NCI-H2171 treated with DMSO at 0.1 percent for 48 hours (cell line): Measurements from ENCODE around the gene NUAK1.
"Not testable (repeated sequence)": the region's sequence is repeated elsewhere in the genome, so short reads cannot be mapped to it uniquely, and the experiment has no call there.

Experiments
- DNase-seq: peaks from one replicate; lab custom pipeline; 2025; lab: John Stamatoyannopoulos, UW

The NUAK1 gene

DNA sequence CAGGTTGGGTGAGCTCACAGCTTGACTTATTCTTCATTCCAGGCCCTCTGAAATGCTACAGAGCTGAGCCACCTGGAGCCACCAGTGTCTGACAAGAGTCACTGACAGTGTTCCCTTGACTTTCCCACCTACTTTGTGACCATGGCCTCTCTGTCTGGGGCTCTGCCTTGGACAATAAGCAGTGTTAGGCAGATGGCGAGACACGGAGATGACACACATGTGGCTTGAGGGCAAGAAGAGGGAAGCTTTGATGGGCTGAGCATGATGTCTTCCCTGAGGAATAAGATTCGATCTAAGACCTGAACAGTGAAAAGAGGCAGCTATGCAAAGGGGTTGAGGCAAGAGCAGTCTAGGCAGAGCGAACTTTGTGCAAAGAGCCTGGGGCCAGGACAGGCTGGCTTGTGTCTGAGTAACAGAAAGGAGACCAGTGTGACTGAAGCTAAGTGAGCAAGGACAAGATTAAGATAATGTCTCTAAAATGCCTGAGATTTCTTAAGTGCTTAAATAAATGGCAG lies 105.5 kb downstream of the NUAK1 start:
- DNase-seq = no peak

DNA sequence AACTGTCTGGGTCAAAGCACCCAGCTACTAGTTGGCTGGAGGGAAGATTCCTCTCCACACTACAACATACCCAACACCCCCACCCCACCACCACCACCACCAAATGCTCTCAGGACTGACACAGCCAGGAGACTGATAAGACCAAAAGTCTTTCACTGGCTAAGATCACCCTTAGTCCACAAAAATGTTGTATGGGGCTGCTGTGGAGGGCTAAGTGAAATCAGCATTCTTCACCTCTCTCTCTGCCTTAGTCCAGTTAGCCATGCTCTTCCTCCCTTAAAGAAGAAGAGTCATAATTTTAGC lies 106.2 kb downstream of the NUAK1 start:
- no peak for DNase-seq

DNA sequence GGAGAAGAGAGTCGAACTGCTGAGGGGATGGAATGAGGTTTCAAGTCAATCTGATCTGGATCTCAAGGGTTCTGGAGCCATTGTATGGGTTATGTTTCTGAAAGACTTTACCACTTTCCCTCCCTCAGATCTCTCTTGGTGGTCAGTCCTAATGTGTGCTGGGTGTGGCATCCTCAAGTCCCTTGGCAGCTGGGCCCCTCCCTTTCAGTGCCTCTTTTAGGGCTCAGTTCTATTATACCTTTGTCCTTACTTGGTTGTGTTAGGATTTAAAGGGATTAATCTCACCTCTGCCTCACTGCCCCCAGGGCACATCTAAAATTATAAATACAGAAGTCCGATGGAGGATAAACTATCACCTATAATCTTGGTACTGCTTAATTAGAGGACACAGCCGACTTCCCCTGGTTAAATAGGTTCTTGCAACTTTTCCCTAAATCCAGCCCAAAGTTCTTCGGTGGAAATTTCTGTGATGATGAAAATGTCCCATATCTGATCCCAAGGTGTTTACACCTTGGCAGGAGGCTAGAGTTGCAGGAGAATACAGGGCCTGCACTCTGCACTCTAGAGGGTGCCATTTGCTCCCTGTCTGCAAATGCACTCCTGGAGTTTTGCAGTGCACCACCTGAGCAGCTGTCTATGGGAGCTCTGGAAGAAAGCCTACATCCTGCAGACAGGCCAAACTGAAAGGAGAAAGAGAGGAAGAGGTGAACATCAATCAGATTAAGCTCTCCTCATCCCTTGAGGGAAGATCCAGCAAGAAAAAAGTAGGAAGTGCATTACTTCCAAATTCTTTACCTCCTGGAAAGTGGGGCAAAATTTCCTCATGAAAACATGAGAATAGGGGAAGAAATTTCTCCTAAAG lies 106.8 kb downstream of the NUAK1 start:
- DNase-seq = no peak

DNA sequence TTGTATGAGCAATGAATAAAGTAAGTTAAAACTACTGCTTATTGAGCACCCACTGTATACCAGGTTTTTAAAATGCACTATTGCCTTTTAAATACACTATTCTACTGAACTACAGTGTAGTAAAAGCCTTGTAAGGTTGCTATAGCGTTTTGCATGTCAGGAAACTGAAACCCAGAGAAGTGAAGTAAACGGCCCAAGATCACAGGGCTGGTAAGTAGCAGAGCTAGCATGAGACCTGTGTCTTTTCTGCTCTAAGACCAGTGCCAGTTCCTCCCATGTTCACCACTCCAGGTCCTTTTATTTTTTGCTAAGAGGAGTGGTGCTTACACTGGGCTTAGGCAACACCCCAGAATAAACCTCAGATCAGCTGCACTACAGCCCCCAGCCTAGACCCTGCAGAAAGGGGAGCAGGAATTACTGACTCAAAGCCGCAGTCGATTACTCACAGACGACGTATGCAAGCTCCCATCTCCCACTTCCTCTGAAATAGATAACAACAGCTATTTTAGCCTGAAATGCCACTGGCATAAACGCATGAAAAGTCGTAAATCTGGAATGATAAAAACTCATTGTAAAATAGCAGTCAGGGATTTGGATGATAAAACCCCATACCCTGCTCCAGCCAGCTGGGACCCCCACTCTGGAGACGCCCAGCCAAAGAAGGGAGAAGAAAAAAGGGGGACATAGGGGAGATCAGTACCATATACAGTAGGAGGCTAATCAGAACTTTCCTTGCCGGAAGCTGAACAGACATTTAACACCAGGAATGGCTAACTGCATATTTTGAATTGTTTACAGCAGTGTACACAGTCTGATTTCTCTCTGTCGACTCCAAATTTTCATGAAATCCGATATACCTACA lies 108.3 kb downstream of the NUAK1 start:
- DNase-seq = no peak

DNA sequence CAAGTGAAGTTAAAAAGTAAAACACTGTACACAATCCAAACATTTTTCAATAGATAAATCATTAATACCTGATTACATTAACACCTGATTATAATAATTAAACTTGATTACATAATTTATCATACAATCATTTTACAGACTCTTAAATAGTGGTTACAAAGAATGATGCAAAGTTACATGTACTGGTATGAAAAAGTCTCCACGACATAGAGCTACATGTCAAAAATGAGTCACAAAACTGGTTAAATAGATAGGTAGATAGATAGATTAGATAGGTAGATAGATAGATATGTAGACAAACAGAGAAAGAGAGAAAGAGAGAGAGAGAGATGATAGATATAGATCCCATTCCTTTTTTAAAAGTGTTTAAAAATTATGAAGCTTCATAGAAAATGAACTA lies 109.2 kb downstream of the NUAK1 start:
- DNase-seq = no peak

DNA sequence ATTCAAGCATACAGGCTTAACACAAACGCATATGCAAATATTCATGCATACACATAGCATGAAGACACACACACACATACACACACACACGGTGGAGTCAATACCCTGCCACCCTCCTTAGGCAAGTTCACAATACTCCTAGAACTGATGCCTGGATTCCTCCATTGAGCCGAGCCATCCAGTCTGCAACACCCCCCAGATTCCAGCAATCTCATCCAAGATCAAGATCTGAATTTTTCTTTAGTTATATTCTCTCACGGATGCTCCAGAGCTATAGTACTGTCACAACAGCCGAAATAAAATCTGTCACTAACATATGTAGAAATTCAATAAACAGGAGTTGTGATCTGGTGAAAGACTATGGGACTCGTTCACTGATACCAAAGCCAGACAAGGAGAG lies 110.8 kb downstream of the NUAK1 start:
- DNase-seq = no peak

DNA sequence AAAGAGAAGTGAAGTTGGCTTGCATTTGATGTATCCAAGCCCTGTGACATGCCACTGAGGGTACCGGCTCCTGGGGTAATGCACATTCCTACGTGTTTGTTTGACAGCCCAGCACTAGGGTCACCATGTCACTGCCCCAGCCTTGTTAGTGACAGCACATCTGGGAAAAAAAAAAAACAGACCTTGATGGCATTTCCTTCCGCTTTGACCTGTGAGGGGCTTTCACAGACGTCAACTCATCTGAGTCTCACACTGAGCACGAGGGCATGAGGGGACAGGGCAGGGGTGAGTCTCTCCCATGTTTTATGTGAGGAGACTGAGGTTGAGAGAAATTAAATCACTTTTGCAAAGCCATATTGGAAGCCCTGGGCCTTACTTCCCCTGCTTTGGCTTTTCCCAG lies 111.5 kb downstream of the NUAK1 start:
- DNase-seq = no peak

DNA sequence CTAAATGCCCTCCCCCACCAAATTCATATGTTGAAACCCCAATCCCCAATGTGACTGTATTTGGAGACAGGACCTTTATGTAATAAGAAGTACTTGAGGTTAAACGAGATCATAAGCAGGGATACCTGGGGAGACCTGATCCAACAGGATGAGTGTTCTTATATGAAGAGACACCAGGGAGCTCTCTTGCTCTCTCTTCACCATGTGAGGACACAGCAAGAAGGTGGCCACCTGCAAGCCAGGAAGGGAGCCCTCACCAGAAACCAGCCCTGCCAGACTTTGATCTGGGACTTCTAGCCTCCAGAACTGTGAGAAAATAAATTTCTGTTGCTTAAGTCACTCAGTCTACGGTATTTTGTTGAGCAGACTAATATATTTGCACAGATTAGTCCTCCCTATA lies 113.6 kb downstream of the NUAK1 start:
- DNase-seq = no peak

DNA sequence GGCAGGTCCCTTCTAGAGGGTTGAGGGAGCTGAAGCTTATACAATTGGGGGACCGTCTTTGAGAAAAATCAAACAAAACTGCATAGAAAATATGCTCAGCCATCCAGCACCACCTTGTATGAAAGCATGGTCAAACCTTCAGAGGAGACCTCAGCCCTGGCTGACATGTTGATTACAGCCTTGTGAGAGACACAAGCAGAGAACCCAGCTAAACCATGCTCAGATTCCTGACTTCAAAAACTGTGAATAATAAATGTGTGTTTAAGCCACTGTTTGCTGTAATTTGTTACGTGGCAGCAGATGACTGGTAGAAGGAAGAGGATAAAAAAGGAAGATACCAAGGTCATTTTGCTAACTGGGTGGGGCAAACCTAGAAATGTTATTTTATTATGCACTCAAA lies 115.7 kb downstream of the NUAK1 start:
- DNase-seq = no peak

DNA sequence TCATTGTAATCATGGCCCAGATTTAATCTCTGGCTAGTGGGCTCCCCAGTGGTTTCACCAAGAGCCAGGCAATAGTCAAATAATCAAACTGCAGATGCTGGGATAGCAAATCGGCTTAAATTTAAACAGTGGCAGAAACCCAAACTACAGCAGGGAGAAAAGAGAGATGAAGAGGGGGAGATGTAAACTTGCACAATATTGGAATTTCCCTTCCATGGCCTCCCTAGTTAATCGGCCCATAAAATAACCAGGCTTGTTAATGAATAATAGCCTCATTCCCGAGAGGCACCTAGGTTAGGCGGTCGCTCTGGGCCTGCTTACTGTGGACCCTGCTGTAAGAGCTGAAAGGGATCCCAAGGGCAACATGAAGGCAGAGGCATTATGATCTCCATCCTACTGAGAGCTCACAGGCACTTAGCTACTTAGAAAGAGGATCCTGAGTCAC lies 116.2 kb downstream of the NUAK1 start:
- no peak for DNase-seq

DNA sequence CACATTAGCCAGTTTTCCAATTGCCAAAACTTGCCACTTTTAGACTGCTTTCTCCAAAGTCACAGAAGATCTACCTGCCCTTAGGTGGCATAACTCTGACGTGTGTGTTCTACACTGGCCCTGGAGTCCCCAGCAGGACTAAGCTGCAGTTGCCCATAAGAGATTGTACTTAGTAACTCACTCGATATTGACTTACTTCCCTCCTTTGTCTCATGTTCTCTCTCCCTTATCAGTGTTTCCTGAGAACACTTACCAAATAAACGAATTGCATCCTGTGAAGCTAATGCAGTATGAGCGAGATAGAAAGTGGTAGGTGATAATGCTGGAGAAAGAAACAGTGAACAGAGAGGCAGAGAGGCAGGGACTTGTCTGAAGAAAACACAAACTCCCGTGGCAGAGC lies 117.2 kb downstream of the NUAK1 start:
- DNase-seq = no peak

DNA sequence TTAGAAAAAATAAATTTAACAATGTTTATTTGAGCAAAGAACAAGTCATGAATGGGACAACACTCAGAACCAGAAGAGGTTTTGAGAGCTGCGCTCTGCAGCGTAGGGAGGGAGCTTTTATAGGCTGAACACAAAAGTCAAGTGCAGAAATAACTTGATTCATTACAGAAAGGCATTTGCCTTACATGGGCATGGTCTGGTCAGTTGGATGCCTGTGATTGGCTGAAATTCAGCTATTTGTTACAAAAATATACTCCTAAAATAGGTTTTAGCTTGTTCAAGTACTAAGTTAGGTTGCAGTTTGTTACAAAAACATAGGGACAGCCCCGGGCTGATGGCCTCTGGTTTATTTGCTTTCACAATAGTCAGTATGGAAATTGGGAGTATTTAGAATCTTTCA lies 118.0 kb downstream of the NUAK1 start:
- no peak for DNase-seq

DNA sequence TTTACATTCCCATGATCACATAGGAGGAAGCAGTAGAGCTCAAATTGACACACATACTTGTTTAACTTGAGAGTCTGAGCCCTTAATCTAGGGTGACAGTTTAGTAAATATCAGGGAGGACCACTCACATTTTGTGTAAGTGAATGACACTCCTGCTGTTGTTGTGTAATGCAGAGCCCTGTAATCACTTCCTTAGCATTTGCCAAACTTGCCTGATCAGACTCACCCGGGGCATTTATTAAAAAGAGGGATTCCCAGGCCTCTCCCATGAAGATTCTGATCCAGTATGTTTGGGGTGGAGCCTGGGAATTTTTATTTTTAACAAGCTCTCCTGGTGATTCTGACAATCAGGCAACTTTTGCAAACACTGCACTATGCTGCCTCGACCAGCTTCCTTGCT lies 119.6 kb downstream of the NUAK1 start:
- DNase-seq = no peak

DNA sequence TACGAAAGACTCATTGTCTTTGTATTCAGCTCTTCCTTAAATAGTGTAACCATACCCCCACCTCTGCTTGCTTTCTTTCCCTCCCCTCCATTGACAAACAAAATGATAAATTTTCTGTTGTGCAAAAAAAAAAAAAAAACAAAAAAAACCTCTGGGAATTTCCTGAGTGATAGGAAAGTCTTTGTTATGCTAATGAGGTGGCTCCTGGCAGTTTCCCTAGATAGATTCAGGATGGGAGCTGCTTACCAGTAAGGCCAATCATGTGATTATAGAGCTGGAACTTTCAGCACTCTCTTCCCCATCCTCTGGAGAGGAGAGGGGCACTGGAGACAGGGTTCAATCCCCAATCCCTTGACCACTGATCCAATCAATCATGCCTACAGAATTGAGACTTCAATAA lies 120.5 kb downstream of the NUAK1 start:
- no peak for DNase-seq

DNA sequence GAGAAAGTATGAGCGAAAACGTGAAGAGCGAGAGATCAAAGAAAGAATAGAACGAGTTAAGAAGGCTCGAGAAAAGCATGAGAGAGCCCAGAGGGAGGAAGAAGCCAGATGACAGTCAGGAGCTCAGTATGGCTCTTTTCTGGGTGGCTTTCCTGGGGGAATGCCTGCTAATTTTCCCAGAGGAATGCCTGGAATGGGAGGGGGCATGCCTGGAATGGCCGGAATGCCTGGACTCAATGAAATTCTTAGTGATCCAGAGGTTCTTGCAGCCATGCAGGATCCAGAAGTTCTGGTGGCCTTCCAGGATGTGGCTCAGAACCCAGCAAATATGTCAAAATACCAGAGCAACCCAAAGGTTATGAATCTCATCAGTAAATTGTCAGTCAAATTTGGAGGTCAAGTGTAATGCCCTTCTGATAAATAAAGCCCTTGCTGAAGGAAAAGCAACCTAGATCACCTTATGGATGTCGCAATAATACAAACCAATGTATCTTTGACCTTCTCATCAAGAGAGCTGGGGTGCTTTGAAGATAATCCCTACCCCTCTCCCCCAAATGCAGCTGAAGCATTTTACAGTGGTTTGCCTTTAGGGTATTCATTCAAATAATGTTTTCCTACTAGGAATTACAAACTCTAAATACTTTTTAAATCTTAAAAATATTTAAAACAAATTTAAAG lies 122.0 kb downstream of the NUAK1 start:
- DNase-seq = not testable (repeated sequence)

DNA sequence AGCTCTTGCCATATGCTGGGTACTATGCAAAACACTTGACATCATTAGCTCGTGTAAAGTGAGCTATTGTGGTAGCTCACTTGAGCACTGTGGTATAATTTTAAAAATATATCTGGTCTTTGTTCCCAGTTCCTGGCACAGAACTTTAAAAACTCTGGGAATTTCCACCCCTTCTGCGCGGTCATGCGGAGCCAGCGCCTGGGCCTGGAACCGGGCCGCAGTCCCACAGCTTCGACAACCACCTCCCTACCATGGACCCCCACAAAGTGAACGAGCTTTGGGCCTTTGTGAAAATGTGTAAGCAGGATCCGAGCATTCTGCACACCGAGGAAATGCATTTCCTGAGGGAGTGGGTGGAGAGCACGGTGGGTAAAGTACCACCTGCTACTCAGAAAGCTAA lies 123.1 kb downstream of the NUAK1 start:
- no peak for DNase-seq

DNA sequence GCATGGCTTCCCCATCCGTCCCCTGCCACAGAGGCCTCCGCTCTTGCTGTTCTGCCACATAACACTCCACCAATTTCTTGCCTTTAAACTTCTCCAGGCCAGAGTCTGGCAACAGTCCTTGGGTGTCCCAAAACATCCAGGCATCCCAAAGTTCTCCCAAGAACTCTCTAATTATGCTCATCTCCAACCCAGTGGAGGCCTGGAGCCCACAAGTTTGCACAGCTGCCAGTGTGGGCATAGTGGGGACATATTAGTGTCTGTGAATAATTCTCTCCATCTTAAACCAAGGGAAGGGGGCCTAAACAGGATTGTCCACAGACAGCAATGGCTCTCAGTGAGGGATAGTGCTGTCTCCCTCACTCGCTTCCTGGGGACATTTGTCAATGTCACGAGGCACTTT lies 124.8 kb downstream of the NUAK1 start:
- no peak for DNase-seq
